Measurements from ENCODE around the gene CRYBG1.

The CRYBG1 gene

DNA sequence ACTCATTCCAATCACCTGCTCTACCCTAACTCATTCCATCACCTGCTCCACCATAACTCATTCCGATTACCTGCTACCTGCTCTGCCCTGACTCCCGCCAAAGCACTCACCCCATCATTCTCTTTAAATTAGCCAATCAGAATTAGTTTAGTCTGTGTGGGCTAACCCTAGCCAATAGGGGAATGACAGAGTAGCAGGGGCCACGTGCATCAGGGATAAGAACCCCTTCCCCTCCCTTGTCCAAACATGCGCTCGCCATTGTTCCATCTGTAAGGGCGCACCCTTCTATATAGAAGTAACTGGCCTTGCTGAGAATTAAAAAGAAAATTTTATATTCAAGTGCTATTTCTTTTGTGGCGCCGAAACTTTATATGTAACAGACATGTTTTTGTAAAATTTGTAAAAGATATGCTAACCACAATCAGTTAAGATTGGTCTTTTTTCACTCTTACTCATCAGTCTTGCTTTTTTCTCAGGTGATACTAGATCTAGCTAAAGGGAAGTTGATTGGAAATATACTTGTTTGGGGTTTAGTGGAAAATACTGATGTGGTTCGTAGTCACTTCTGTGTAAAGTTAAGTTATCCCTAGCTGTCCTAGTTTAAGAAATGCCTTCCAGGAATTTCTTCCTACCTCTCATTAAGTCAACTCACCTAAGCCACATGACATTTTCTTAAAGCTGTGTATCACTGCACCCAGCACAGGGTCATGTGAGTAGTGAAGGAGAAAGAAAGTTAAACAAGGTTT is 252.3 kb downstream of the CRYBG1 start:
- TF ChIP-seq EGR1 (IDR thresholded peaks at IDR 0.05) (no peak), TEAD4 (IDR thresholded peaks at IDR 0.05) (no peak), NFIC (IDR thresholded peaks at IDR 0.05) (no peak), EP300 (IDR thresholded peaks at IDR 0.05; ENCODE audit: borderline replicate concordance) (no peak), CREB1 (IDR thresholded peaks at IDR 0.05; ENCODE audit: low read depth) (no peak), YY1 (IDR thresholded peaks at IDR 0.05; ENCODE audit: low read depth) (no peak), ZBTB7A (IDR thresholded peaks at IDR 0.05; ENCODE audit: low read depth) (no peak), TAF1 (IDR thresholded peaks at IDR 0.05; ENCODE audit: low read depth) (no peak), FOXM1 (IDR thresholded peaks at IDR 0.05; ENCODE audit: borderline replicate concordance, low read depth) (no peak), TCF12 (IDR thresholded peaks at IDR 0.05; ENCODE audit: low read depth) (no peak), CEBPB (IDR thresholded peaks at IDR 0.05) (no peak), RAD21 (IDR thresholded peaks at IDR 0.05; ENCODE audit: low read depth) (no peak)
- TF ChIP-seq, protein P1, sequence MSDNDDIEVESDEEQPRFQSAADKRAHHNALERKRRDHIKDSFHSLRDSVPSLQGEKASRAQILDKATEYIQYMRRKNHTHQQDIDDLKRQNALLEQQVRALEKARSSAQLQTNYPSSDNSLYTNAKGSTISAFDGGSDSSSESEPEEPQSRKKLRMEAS (IDR thresholded peaks at IDR 0.05) = no peak
- TF ChIP-seq, protein P2, sequence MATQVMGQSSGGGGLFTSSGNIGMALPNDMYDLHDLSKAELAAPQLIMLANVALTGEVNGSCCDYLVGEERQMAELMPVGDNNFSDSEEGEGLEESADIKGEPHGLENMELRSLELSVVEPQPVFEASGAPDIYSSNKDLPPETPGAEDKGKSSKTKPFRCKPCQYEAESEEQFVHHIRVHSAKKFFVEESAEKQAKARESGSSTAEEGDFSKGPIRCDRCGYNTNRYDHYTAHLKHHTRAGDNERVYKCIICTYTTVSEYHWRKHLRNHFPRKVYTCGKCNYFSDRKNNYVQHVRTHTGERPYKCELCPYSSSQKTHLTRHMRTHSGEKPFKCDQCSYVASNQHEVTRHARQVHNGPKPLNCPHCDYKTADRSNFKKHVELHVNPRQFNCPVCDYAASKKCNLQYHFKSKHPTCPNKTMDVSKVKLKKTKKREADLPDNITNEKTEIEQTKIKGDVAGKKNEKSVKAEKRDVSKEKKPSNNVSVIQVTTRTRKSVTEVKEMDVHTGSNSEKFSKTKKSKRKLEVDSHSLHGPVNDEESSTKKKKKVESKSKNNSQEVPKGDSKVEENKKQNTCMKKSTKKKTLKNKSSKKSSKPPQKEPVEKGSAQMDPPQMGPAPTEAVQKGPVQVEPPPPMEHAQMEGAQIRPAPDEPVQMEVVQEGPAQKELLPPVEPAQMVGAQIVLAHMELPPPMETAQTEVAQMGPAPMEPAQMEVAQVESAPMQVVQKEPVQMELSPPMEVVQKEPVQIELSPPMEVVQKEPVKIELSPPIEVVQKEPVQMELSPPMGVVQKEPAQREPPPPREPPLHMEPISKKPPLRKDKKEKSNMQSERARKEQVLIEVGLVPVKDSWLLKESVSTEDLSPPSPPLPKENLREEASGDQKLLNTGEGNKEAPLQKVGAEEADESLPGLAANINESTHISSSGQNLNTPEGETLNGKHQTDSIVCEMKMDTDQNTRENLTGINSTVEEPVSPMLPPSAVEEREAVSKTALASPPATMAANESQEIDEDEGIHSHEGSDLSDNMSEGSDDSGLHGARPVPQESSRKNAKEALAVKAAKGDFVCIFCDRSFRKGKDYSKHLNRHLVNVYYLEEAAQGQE (IDR thresholded peaks at IDR 0.05; ENCODE audit: low read depth) = no peak
- TF ChIP-seq, protein P3, sequence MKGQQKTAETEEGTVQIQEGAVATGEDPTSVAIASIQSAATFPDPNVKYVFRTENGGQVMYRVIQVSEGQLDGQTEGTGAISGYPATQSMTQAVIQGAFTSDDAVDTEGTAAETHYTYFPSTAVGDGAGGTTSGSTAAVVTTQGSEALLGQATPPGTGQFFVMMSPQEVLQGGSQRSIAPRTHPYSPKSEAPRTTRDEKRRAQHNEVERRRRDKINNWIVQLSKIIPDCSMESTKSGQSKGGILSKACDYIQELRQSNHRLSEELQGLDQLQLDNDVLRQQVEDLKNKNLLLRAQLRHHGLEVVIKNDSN (IDR thresholded peaks at IDR 0.05) = no peak

DNA sequence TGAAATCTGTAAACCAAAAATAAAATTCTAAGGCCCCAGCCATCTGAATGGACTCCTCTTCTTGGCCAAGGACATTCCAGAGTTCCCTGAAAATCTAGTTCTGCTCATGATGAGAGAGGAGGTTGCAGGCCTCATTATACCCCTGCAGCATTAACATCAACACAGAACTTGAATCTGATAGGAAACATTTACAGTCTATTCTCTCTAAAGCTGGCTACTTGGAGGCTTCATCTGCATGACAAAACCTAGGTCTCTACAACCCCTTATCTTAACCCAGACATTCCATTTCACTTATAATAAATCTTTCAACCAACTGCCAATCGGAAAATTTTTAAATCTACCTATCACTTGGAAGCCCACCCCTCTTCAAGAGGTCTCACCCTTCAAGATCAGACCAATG is 253.1 kb downstream of the CRYBG1 start:
- TF ChIP-seq, protein P2 (IDR thresholded peaks at IDR 0.05; ENCODE audit: low read depth) = no peak
- TF ChIP-seq TEAD4 (IDR thresholded peaks at IDR 0.05) = no peak
- no peak for TF ChIP-seq FOXM1 (IDR thresholded peaks at IDR 0.05; ENCODE audit: borderline replicate concordance, low read depth)
- no peak for TF ChIP-seq EGR1 (IDR thresholded peaks at IDR 0.05)
- TF ChIP-seq YY1 (IDR thresholded peaks at IDR 0.05; ENCODE audit: low read depth) = no peak
- TF ChIP-seq TAF1 (IDR thresholded peaks at IDR 0.05; ENCODE audit: low read depth) = no peak
- TF ChIP-seq, protein P3 (IDR thresholded peaks at IDR 0.05) = no peak
- TF ChIP-seq CREB1 (IDR thresholded peaks at IDR 0.05; ENCODE audit: low read depth) = no peak
- TF ChIP-seq RAD21 (IDR thresholded peaks at IDR 0.05; ENCODE audit: low read depth) = no peak

DNA sequence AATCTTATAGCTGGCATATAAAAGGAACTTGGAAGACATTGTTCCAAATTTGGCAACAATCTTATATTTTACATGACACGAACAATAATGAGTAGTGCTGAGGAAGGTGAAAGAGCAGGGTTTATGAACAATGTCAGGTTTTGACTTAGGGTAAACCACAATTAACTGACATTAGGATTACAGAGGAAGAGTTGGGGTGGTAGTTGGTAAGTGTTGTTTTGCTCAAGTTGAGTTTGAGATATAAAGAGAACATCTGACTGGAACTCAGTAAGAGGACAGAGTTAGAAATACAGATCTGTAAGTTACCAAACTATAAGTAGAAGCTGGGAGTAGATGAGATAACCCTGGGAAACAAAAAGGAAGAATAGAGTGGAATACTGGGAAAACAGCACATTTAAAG is 253.6 kb downstream of the CRYBG1 start:
- TF ChIP-seq RAD21 (IDR thresholded peaks at IDR 0.05; ENCODE audit: low read depth) (no peak), TCF12 (IDR thresholded peaks at IDR 0.05; ENCODE audit: low read depth) (no peak), ZBTB7A (IDR thresholded peaks at IDR 0.05; ENCODE audit: low read depth) (no peak), CREB1 (IDR thresholded peaks at IDR 0.05; ENCODE audit: low read depth) (no peak), NFIC (IDR thresholded peaks at IDR 0.05) (no peak), FOXM1 (IDR thresholded peaks at IDR 0.05; ENCODE audit: borderline replicate concordance, low read depth) (no peak), EGR1 (IDR thresholded peaks at IDR 0.05) (no peak), EP300 (IDR thresholded peaks at IDR 0.05; ENCODE audit: borderline replicate concordance) (no peak), CEBPB (IDR thresholded peaks at IDR 0.05) (no peak)
- TF ChIP-seq, protein P3 (IDR thresholded peaks at IDR 0.05) = no peak

DNA sequence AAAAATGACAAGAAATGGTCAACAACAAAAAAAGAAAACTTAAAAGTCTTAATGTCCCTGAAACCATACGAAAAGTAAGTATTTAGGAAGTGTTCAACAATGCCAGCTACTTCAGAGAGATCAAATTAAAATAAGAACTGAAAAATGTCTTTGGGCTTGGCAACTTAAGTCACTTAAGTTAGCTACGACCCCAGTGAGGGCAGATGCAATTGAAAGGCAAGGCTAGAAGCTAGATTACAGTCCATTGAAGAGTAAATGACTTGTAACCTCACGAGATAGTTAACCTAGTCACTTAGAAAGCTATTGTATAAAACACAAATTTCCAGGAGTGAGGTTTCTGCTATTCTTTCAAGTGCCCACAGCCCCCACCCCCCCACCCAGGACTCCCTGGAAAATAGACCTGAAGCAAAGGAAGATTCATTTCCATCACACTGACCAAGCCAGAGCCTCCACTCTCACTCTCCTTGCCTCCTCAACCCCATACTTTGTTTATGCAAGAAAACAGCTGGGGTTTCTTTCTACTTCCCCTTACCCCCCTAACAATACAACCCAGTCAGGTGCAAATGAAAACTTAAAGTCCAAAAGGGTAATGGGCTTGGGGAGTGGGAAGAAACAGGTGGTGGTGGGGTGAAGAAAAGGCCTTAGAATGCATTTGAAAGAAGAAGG is 254.2 kb downstream of the CRYBG1 start:
- TF ChIP-seq, protein P2 (IDR thresholded peaks at IDR 0.05; ENCODE audit: low read depth) = no peak
- TF ChIP-seq EGR1 (IDR thresholded peaks at IDR 0.05) = no peak
- TF ChIP-seq CREB1 (IDR thresholded peaks at IDR 0.05; ENCODE audit: low read depth) = no peak
- no peak for TF ChIP-seq NFIC (IDR thresholded peaks at IDR 0.05)
- TF ChIP-seq TCF12 (IDR thresholded peaks at IDR 0.05; ENCODE audit: low read depth) = no peak

Data from Ishikawa (cell line).